Measurements from ENCODE around the gene KCND2. TPM values are rescaled to one million over a fixed set of nuclear protein-coding genes. Genes with fewer than 3 reads are reported as not detected.

KCND2 gene
- total RNA-seq, 2 donors from 2014 or later: 0.08 to 0.17 TPM

- H3K4me1 ChIP-seq: no peaks in the 10 kb centered on the region
- no peaks in the 10 kb centered on the region for H3K36me3 ChIP-seq
- no peak overlapping the region for H3K9ac ChIP-seq (ENCODE audit: low read depth in 2 of 2, low read length in 2 of 2)
- no peak for DNase-seq
- TF ChIP-seq CTCF (IDR thresholded peaks at IDR 0.05): no peak
- no peaks in the 10 kb centered on the region for H3K9me3 ChIP-seq
- H3K4me3 ChIP-seq: no peak overlapping the region
- no peak overlapping the region for H3K27ac ChIP-seq
- no peaks in the 10 kb centered on the region for H3K27me3 ChIP-seq
- intact Hi-C loops (cut with DNase I): no loop called here
Observed at GRCh38 chr7:120615703-120616102, 342.7 kb downstream of the KCND2 start.

DNA sequence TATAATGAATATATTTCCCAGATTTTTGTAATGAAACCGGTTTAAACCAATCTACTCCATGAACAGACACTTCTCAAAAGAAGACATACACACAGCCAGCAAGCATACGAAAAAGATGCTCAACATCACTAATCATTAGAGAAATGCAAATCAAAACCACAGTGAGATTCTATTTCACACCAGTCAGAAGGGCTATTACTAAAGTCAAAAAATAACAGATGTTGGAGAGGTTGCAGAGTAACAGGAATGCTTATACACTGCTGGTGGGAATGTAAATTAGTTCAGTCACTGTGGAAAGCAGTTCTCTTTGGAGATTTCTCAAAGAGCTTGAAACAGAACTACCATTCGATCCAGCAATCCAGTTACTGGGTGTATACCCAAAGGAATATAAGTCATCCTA lies 344.3 kb downstream of the KCND2 start:
- no peak overlapping the region for H3K27ac ChIP-seq
- H3K4me3 ChIP-seq: no peak overlapping the region
- H3K36me3 ChIP-seq: no peaks in the 10 kb centered on the region
- TF ChIP-seq CTCF (IDR thresholded peaks at IDR 0.05): no peak
- intact Hi-C loops (cut with DNase I): no loop called here
- H3K4me1 ChIP-seq: no peaks in the 10 kb centered on the region
- DNase-seq: no peak
- H3K9me3 ChIP-seq: no peaks in the 10 kb centered on the region
- H3K27me3 ChIP-seq: no peaks in the 10 kb centered on the region
- no peak overlapping the region for H3K9ac ChIP-seq (ENCODE audit: low read depth in 2 of 2, low read length in 2 of 2)

- H3K27me3 ChIP-seq: no peaks in the 10 kb centered on the region
- DNase-seq: no peak
- no peak for TF ChIP-seq CTCF (IDR thresholded peaks at IDR 0.05)
- no peaks in the 10 kb centered on the region for H3K4me1 ChIP-seq
- no peak overlapping the region for H3K27ac ChIP-seq
- no peak overlapping the region for H3K9ac ChIP-seq (ENCODE audit: low read depth in 2 of 2, low read length in 2 of 2)
- no peaks in the 10 kb centered on the region for H3K36me3 ChIP-seq
- no peaks in the 10 kb centered on the region for H3K9me3 ChIP-seq
- H3K4me3 ChIP-seq: no peak overlapping the region
- intact Hi-C loops (cut with DNase I): no loop called here
Observed at GRCh38 chr7:120628251-120628650, 355.3 kb downstream of the KCND2 start.

DNA sequence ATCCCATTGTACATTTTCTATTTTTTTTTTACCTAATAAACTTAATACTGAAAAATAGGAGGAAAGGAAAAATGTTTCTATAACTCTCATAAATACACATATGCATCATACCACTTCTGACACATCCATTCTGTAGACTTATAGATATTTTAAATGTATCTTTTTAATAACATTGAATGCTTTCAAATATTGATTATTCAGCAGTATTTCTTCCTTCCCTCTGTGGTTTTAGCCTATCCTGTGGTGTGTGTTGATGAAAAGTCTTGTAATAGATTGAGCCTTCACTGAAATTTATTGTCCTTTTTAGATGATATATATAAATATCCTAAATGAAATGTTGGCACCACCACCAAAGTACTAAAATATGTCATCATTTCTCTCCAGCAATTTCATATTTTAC lies 366.9 kb downstream of the KCND2 start:
- no peaks in the 10 kb centered on the region for H3K4me1 ChIP-seq
- no peaks in the 10 kb centered on the region for H3K36me3 ChIP-seq
- intact Hi-C loops (cut with DNase I): no loop called here
- no peaks in the 10 kb centered on the region for H3K9me3 ChIP-seq
- H3K27me3 ChIP-seq: no peaks in the 10 kb centered on the region
- no peak overlapping the region for H3K4me3 ChIP-seq
- DNase-seq: no peak
- no peak overlapping the region for H3K9ac ChIP-seq (ENCODE audit: low read depth in 2 of 2, low read length in 2 of 2)
- no peak for TF ChIP-seq CTCF (IDR thresholded peaks at IDR 0.05)
- no peak overlapping the region for H3K27ac ChIP-seq

- no peak overlapping the region for H3K9ac ChIP-seq (ENCODE audit: low read depth in 2 of 2, low read length in 2 of 2)
- no peak overlapping the region for H3K4me3 ChIP-seq
- H3K4me1 ChIP-seq: no peaks in the 10 kb centered on the region
- no peak for DNase-seq
- no peaks in the 10 kb centered on the region for H3K9me3 ChIP-seq
- intact Hi-C loops (cut with DNase I): no loop called here
- no peaks in the 10 kb centered on the region for H3K27me3 ChIP-seq
- no peak for TF ChIP-seq CTCF (IDR thresholded peaks at IDR 0.05)
- no peaks in the 10 kb centered on the region for H3K36me3 ChIP-seq
- H3K27ac ChIP-seq: no peak overlapping the region
Observed at GRCh38 chr7:120645966-120646365, 373.0 kb downstream of the KCND2 start.

DNA sequence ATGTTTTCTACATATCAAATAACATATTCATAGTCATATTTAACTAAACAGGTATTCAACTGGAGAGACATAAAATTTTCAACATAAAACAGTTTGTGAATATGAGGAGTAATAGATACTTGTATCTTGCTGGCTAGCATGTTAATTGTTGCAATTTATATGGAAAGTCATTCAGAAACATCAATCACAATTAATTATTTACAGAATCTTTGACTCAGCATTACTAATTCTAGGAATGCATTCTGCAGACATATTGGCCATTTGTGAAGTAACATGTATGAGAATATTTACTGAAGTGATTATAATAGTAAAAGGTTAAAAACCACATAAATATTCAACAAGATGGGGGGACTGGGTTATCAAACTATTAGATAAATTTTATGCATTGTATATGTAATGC lies 381.3 kb downstream of the KCND2 start:
- Histone ChIP-seq H3K27me3 (no peaks in the 10 kb centered on the region), H3K27ac (no peak overlapping the region), H3K4me3 (no peak overlapping the region), H3K4me1 (no peaks in the 10 kb centered on the region), H3K36me3 (no peaks in the 10 kb centered on the region), H3K9me3 (no peaks in the 10 kb centered on the region), H3K9ac (ENCODE audit: low read depth in 2 of 2, low read length in 2 of 2) (no peak overlapping the region)
- no peak for DNase-seq
- intact Hi-C loops (cut with DNase I): no loop called here
- TF ChIP-seq CTCF (IDR thresholded peaks at IDR 0.05): no peak
